ENCODE measurements around the gene GFER. TPM values are rescaled to one million over a fixed set of nuclear protein-coding genes. Genes with fewer than 3 reads are reported as not detected.
"Not testable (repeated sequence)": the region's sequence is repeated elsewhere in the genome, so short reads cannot be mapped to it uniquely, and the experiment has no call there.

GFER gene
- polyA plus RNA-seq, 3 donors: 8.1 to 22.7 (median 22.4) TPM

DNA sequence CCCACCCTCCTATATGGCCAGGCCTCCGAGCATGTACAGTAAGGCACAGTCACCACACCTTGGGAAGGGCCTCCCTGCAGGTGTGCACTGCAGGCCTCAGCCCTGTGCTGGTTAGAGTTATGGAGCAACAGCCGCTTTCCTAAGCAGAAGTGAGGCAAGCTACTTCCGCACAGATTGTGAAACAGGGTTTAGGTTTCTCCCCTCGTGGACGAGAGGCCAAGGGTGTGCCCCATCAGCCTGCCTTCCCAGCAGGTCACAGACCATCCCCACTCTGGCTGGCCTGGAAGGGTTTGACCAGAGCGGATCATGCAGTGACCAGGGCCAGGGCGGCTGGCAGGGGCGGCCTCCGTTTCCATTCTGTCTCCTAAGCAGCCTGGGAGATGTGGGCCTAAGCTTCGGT, 45.7 kb upstream of the GFER start:
- Histone ChIP-seq H3K9ac (ENCODE audit: insufficient read depth, low read length, poor library complexity, severe bottlenecking) (peak overlapping the region; percentile 52), H3K4me1 (ENCODE audit: control insufficient read depth in 1 of 2, insufficient read depth in 2 of 2, low read length in 2 of 2) (peaks cover 60 to 71% of the 10 kb centered on the region in 2 donors), H3K9me3 (replicated peaks in 1 of 2; ENCODE audit: control insufficient read depth in 1 of 2, insufficient read depth in 1 of 2, low read length in 2 of 2) (no peaks in the 10 kb centered on the region), H4K20me1 (ENCODE audit: insufficient read depth, low read length) (peaks cover 38% of the 10 kb centered on the region), H3K4me2 (replicated peaks; ENCODE audit: extremely low read depth, low read length, poor library complexity, severe bottlenecking) (peak overlapping the region; percentile 59), H3K36me3 (replicated peaks in 1 of 2; ENCODE audit: control insufficient read depth in 1 of 2, insufficient read depth in 2 of 2, low read length in 2 of 2) (peaks cover 36 to 48% of the 10 kb centered on the region in 2 donors), H3K4me3 (replicated peaks in 1 of 3; ENCODE audit: low read depth in 2 of 3, low read length in 3 of 3) (peak overlapping the region in 2 of 3 experiments; percentile 1 to 62), H3K27me3 (ENCODE audit: control insufficient read depth in 2 of 2, insufficient read depth in 2 of 2, low read length in 2 of 2) (no peaks in the 10 kb centered on the region), H3K27ac (ENCODE audit: low read depth in 1 of 2, low read length in 2 of 2) (peak overlapping the region; percentile 83 to 86), H3K79me2 (ENCODE audit: insufficient read depth, low read length) (peaks cover 66% of the 10 kb centered on the region), H2AFZ (ENCODE audit: insufficient read depth, low read depth, low read length, poor library complexity, severe bottlenecking) (peak overlapping the region; percentile 48)
- DNase-seq: peak; percentile 80 to 90 (median 90)
- H3K27me3 Mint-ChIP-seq (ENCODE audit: low read depth in 3 of 3): peaks cover 0 to 1% (median 0%) of the 10 kb centered on the region in 3 donors
- 29% methylated on average over 8 of the region's 10 CpGs for WGBS (ENCODE audit: insufficient coverage)
- H3K4me1 Mint-ChIP-seq: peaks cover 62% of the 10 kb centered on the region
- H3K27ac Mint-ChIP-seq: peak overlapping the region; percentile 92 to 98 (median 96)
- peak overlapping the region; percentile 61 to 85 for H3K4me3 Mint-ChIP-seq
- no peaks in the 10 kb centered on the region for H3K9me3 Mint-ChIP-seq
- intact Hi-C loops (cut with micrococcal nuclease): loop anchor here in 1 of 2 donors (10.0 kb wide), 1 partner anchor 164 kb away; the partner anchor contains the start of genes EME2, MRPS34 and NME3
- TF ChIP-seq, protein P1, sequence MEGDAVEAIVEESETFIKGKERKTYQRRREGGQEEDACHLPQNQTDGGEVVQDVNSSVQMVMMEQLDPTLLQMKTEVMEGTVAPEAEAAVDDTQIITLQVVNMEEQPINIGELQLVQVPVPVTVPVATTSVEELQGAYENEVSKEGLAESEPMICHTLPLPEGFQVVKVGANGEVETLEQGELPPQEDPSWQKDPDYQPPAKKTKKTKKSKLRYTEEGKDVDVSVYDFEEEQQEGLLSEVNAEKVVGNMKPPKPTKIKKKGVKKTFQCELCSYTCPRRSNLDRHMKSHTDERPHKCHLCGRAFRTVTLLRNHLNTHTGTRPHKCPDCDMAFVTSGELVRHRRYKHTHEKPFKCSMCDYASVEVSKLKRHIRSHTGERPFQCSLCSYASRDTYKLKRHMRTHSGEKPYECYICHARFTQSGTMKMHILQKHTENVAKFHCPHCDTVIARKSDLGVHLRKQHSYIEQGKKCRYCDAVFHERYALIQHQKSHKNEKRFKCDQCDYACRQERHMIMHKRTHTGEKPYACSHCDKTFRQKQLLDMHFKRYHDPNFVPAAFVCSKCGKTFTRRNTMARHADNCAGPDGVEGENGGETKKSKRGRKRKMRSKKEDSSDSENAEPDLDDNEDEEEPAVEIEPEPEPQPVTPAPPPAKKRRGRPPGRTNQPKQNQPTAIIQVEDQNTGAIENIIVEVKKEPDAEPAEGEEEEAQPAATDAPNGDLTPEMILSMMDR (IDR thresholded peaks at IDR 0.05): no peak
- peaks cover 36 to 59% of the 10 kb centered on the region in 2 donors for H3K36me3 Mint-ChIP-seq

DNA sequence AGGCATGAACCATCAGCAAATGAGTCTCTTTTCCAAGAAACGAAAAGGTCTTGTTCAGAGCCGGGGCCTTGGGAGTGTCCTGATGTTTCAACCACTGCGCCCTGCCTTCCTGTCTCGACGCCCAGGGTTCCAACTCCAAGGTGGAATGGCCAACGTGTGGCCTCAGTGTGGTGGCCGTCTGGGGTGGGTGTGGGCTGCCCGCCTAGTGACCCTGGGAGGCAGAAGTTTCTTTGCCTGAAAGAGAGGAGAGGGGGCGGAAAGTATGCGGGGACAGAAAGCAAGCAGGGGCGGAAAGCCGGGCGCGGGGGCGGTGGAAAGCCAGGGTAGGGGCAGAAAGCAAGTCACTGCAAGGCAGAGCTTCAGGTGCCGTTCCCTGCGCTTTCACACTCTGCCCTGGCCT, 45.1 kb upstream of the GFER start:
- H3K9ac ChIP-seq (ENCODE audit: insufficient read depth, low read length, poor library complexity, severe bottlenecking): peak overlapping the region; percentile 52
- H3K9me3 ChIP-seq (replicated peaks in 1 of 2; ENCODE audit: control insufficient read depth in 1 of 2, insufficient read depth in 1 of 2, low read length in 2 of 2): no peaks in the 10 kb centered on the region
- Mint-ChIP-seq H3K36me3 (peaks cover 36 to 59% of the 10 kb centered on the region in 2 donors), H3K27ac (peak overlapping the region; percentile 92 to 98 (median 96)), H3K4me1 (peaks cover 63% of the 10 kb centered on the region), H3K27me3 (ENCODE audit: low read depth in 3 of 3) (peaks cover 0 to 1% (median 0%) of the 10 kb centered on the region in 3 donors), H3K4me3 (peak overlapping the region; percentile 61 to 85), H3K9me3 (no peaks in the 10 kb centered on the region)
- no peak overlapping the region for H2AFZ ChIP-seq (ENCODE audit: insufficient read depth, low read depth, low read length, poor library complexity, severe bottlenecking)
- DNase-seq: no peak
- peaks cover 38% of the 10 kb centered on the region for H4K20me1 ChIP-seq (ENCODE audit: insufficient read depth, low read length)
- peaks cover 66% of the 10 kb centered on the region for H3K79me2 ChIP-seq (ENCODE audit: insufficient read depth, low read length)
- H3K36me3 ChIP-seq (replicated peaks in 1 of 2; ENCODE audit: control insufficient read depth in 1 of 2, insufficient read depth in 2 of 2, low read length in 2 of 2): peaks cover 36 to 48% of the 10 kb centered on the region in 2 donors
- H3K27ac ChIP-seq (ENCODE audit: low read depth in 1 of 2, low read length in 2 of 2): peak overlapping the region; percentile 83 to 86
- TF ChIP-seq, protein P1 (IDR thresholded peaks at IDR 0.05): no peak
- no peaks in the 10 kb centered on the region for H3K27me3 ChIP-seq (ENCODE audit: control insufficient read depth in 2 of 2, insufficient read depth in 2 of 2, low read length in 2 of 2)
- 69% methylated on average over 12 of the region's 17 CpGs for WGBS (ENCODE audit: insufficient coverage)
- intact Hi-C loops (cut with micrococcal nuclease): loop anchor here in 1 of 2 donors (10.0 kb wide), 1 partner anchor 164 kb away; the partner anchor contains the start of genes EME2, MRPS34 and NME3
- H3K4me2 ChIP-seq (replicated peaks; ENCODE audit: extremely low read depth, low read length, poor library complexity, severe bottlenecking): peak overlapping the region; percentile 59
- peak overlapping the region in 1 of 3 experiments; percentile 62 for H3K4me3 ChIP-seq (replicated peaks in 1 of 3; ENCODE audit: low read depth in 2 of 3, low read length in 3 of 3)
- H3K4me1 ChIP-seq (ENCODE audit: control insufficient read depth in 1 of 2, insufficient read depth in 2 of 2, low read length in 2 of 2): peaks cover 65 to 77% of the 10 kb centered on the region in 2 donors

DNA sequence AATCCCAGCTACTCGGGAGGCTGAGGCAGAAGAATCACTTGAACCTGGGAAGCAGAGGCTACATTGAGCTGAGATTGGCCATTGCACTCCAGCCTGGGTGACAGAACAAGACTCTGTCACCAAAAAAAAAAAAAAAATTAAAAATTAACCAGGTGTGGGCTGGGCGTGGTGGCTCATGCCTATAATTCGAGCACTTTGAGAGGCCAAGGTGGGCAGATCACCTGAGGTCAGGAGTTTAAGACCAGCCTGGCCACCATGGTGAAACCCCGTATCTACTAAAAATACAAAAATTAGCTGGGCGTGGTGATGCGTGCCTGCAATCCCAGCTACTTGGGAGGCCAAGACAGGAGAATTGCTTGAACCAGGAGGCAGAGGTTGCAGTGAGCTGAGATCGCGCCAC, 44.2 kb upstream of the GFER start:
- H3K9me3 Mint-ChIP-seq; H3K4me2 ChIP-seq (replicated peaks; ENCODE audit: extremely low read depth, low read length, poor library complexity, severe bottlenecking); H3K9me3 ChIP-seq (replicated peaks in 1 of 2; ENCODE audit: control insufficient read depth in 1 of 2, insufficient read depth in 1 of 2, low read length in 2 of 2); H2AFZ ChIP-seq (ENCODE audit: insufficient read depth, low read depth, low read length, poor library complexity, severe bottlenecking); H3K27me3 Mint-ChIP-seq (ENCODE audit: low read depth in 3 of 3); H3K9ac ChIP-seq (ENCODE audit: insufficient read depth, low read length, poor library complexity, severe bottlenecking); H3K4me3 Mint-ChIP-seq; H3K27me3 ChIP-seq (ENCODE audit: control insufficient read depth in 2 of 2, insufficient read depth in 2 of 2, low read length in 2 of 2); DNase-seq: not testable (repeated sequence)
- intact Hi-C loops (cut with micrococcal nuclease): loop anchor here (10.0 kb wide), 2 partner anchors 165 to 215 kb away; partner anchors contain the start of genes EME2 (in 1 of the 2), MRPS34 (in 1 of the 2), NME3 (in 1 of the 2) and TRAF7 (in 1 of the 2)
- H3K4me1 Mint-ChIP-seq: peaks cover 67% of the 10 kb centered on the region
- peaks cover 66% of the 10 kb centered on the region for H3K79me2 ChIP-seq (ENCODE audit: insufficient read depth, low read length)
- H3K36me3 ChIP-seq (replicated peaks in 1 of 2; ENCODE audit: control insufficient read depth in 1 of 2, insufficient read depth in 2 of 2, low read length in 2 of 2): peaks cover 36 to 48% of the 10 kb centered on the region in 2 donors
- peaks cover 38% of the 10 kb centered on the region for H4K20me1 ChIP-seq (ENCODE audit: insufficient read depth, low read length)
- peak overlapping the region; percentile 83 to 86 for H3K27ac ChIP-seq (ENCODE audit: low read depth in 1 of 2, low read length in 2 of 2)
- H3K4me3 ChIP-seq (replicated peaks in 1 of 3; ENCODE audit: low read depth in 2 of 3, low read length in 3 of 3): peak overlapping the region in 1 of 3 experiments; percentile 99
- peaks cover 67 to 82% of the 10 kb centered on the region in 2 donors for H3K4me1 ChIP-seq (ENCODE audit: control insufficient read depth in 1 of 2, insufficient read depth in 2 of 2, low read length in 2 of 2)
- H3K27ac Mint-ChIP-seq: peak overlapping the region in 5 of 7 donors; percentile 73 to 98 (median 96)
- WGBS (ENCODE audit: insufficient coverage): 97% methylated on average over 5 of the region's 8 CpGs
- H3K36me3 Mint-ChIP-seq: peaks cover 36 to 59% of the 10 kb centered on the region in 2 donors
